Caco-2 (cell line): ENCODE data around the gene CEP41. TPM values are rescaled to one million over a fixed set of nuclear protein-coding genes. Genes with fewer than 3 reads are reported as not detected.

Source experiments
- BruUV-seq: library from RNA; stranded (reverse); fragments of 400-500 nt; replicated peaks from 2 replicates; lab custom pipeline; 2021; lab: Mats Ljungman, UMichigan
- CTCF ChIA-PET: fragments of 300-600 bp; sonication (Branson Sonifier 250); formaldehyde crosslinking; loops from one replicate; lab custom pipeline; 2022; ENCODE audit warnings: antibody characterized with exemption; lab: Charles Lee
- POLR2A ChIA-PET: fragments of 300-600 bp; sonication (Branson Sonifier 250); formaldehyde crosslinking; loops from one replicate; lab custom pipeline; 2022; ENCODE audit warnings: antibody characterized with exemption; lab: Charles Lee
- DNase-seq, 2 experiments: peaks; one replicate each; pipeline versions ENCODE4 v3.0.0 to v3.0.0-alpha.2; 2020 to 2022
- H3K27me3 ChIP-seq: replicated peaks from 2 replicates; pipeline ENCODE4 v1.6.0; 2011; ENCODE audit warnings: low read length; ENCODE audit not compliant: control insufficient read depth, insufficient read depth
- H3K36me3 ChIP-seq: 2 replicates; pipeline ENCODE4 v1.5.1; 2011; ENCODE audit warnings: low read length; ENCODE audit not compliant: control insufficient read depth, insufficient read depth
- H3K4me1 ChIP-seq: fragments of 250-450 bp; sonication (Bioruptor Pico); 2 replicates; pipeline ENCODE4 v1.5.1; 2020; ENCODE audit warnings: mild to moderate bottlenecking
- H3K4me3 ChIP-seq: 2 replicates; pipeline ENCODE4 v1.5.1; 2011; ENCODE audit warnings: low read depth, mild to moderate bottlenecking, control low read depth, low read length
- H3K9me3 ChIP-seq: fragments of 250-450 bp; sonication (Bioruptor Pico); 2 replicates; pipeline ENCODE4 v1.5.1; 2020; ENCODE audit warnings: mild to moderate bottlenecking, moderate library complexity
- H3K27ac Mint-ChIP-seq: one replicate; pipeline ENCODE4 v1.8.0; 2022; ENCODE audit warnings: mixed read lengths; ENCODE audit not compliant: unreplicated experiment
- H3K27me3 Mint-ChIP-seq: one replicate; pipeline ENCODE4 v1.8.0; 2022; ENCODE audit warnings: mixed read lengths; ENCODE audit not compliant: insufficient read depth, unreplicated experiment
- H3K36me3 Mint-ChIP-seq: one replicate; pipeline ENCODE4 v1.8.0; 2022; ENCODE audit warnings: mild to moderate bottlenecking, mixed read lengths; ENCODE audit not compliant: insufficient read depth, unreplicated experiment
- H3K4me1 Mint-ChIP-seq: one replicate; pipeline ENCODE4 v1.8.0; 2022; ENCODE audit warnings: low read depth, mixed read lengths; ENCODE audit not compliant: unreplicated experiment
- H3K4me3 Mint-ChIP-seq: one replicate; pipeline ENCODE4 v1.8.0; 2022; ENCODE audit warnings: mild to moderate bottlenecking, moderate library complexity, mixed read lengths; ENCODE audit not compliant: unreplicated experiment
- H3K9me3 Mint-ChIP-seq: one replicate; pipeline ENCODE4 v1.8.0; 2022; ENCODE audit warnings: mixed read lengths; ENCODE audit not compliant: unreplicated experiment
- intact Hi-C: fragments of 100-400 bp; cut with micrococcal nuclease; formaldehyde crosslinking; loops from one replicate; pipeline ENCODE4 v1.10.0; 2022; ENCODE audit not compliant: unreplicated experiment
- total RNA-seq: library from RNA; stranded (reverse); gene quantifications from 2 replicates; pipeline ENCODE4 v1.2.3, GENCODE V29; 2022
- TF ChIP-seq, protein P1 (sequence below), 2 experiments: fragments of 200-600 bp in 1 of 2; IDR thresholded peaks; 1 replicate in 1 of 2; 2 replicates in 1 of 2; pipeline versions ENCODE4 v1.5.1 to v1.8.0; 2011 to 2022; ENCODE audit warnings: antibody characterized with exemption in 1 of 2, control low read depth in 1 of 2, inconsistent platforms in 1 of 2, low read depth in 1 of 2, low read length in 1 of 2, mild to moderate bottlenecking in 1 of 2, moderate library complexity in 1 of 2; ENCODE audit not compliant: insufficient read depth in 1 of 2, severe bottlenecking in 1 of 2, unreplicated experiment in 1 of 2

The CEP41 gene
- total RNA-seq, 1 experiment from 2014 or later = 14.9 TPM

DNA sequence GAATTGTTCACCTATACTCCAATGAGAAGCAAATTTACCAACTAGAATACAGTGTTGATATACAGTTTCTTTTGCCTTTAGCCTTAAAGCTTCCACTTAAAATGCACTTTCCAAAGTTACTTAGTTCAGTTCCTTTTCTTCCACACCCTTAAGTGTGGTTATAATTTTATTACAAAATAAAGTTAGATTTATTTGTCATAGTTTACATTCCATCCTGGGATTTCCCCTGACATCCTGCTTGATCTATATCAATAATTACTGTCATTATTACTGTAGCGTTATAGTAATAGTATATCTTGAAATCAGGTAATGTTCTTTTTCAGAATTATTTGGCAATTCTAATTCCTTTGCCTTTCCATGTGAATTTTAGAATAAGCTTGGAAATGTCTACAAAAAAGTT, 27.8 kb upstream of the CEP41 start:
- CTCF ChIA-PET = no interaction called here
- Histone ChIP-seq H3K36me3 (no peaks in the 10 kb centered on the region), H3K9me3 (no peaks in the 10 kb centered on the region), H3K4me3 (no peak overlapping the region), H3K4me1 (no peaks in the 10 kb centered on the region), H3K27me3 (no peaks in the 10 kb centered on the region; the same call in 1 of the 2 replicates)
- intact Hi-C loops = no loop called here
- Mint-ChIP-seq H3K4me3 (no peak overlapping the region), H3K27me3 (peaks cover 6% of the 10 kb centered on the region), H3K9me3 (peaks cover 2% of the 10 kb centered on the region), H3K36me3 (no peaks in the 10 kb centered on the region), H3K27ac (no peak overlapping the region), H3K4me1 (peaks cover 7% of the 10 kb centered on the region)
- DNase-seq = no peak
- TF ChIP-seq, protein P1, sequence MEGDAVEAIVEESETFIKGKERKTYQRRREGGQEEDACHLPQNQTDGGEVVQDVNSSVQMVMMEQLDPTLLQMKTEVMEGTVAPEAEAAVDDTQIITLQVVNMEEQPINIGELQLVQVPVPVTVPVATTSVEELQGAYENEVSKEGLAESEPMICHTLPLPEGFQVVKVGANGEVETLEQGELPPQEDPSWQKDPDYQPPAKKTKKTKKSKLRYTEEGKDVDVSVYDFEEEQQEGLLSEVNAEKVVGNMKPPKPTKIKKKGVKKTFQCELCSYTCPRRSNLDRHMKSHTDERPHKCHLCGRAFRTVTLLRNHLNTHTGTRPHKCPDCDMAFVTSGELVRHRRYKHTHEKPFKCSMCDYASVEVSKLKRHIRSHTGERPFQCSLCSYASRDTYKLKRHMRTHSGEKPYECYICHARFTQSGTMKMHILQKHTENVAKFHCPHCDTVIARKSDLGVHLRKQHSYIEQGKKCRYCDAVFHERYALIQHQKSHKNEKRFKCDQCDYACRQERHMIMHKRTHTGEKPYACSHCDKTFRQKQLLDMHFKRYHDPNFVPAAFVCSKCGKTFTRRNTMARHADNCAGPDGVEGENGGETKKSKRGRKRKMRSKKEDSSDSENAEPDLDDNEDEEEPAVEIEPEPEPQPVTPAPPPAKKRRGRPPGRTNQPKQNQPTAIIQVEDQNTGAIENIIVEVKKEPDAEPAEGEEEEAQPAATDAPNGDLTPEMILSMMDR (IDR thresholded peaks at IDR 0.05; ENCODE audit: insufficient read depth in 1 of 2, low read depth in 1 of 2, low read length in 1 of 2, severe bottlenecking in 1 of 2, unreplicated experiment in 1 of 2) = no peak
- POLR2A ChIA-PET = no interaction called here
- BruUV-seq = no TSS peak

DNA sequence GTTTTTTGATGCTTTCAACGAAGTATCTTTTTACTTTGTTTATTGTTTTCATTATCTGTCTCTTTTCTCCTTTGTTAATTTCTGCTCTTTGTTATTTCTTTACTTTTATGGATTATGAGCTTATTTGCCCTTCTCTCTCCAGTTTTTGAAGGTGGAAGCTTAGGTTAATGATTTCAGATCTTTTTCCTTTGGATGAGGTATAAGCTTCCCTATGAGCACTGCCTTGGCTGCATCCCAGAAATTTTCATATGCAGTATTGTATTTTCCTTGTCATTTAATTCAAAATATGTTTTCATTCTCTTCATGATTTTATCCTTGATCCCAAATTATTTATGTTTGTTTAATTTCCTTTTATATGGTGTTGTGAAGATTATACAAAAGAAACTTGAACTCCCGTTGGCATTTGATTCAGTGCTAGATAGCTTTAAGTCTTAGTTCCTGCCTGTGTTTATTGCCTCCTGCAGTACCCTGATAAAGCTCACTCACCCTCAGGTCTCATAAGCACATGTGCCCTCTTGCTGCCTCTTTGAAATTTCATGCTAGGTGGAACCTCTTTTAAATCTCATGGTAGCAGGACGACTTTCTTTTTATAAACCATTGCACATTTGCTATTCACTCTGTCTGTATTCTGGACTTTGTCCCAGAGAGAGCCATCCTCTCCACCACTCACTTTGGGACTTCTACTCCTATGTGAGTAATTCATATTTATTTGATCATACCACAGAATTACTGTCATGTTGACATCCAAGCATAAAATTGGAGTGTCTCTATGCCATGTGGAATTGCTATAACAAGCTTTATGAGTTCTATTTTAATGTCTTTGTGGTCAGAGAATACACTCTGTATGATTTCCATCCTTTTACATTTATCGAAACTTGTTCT, 23.0 kb upstream of the CEP41 start:
- Mint-ChIP-seq H3K4me1 (peaks cover 12% of the 10 kb centered on the region), H3K27me3 (peaks cover 3% of the 10 kb centered on the region), H3K36me3 (no peaks in the 10 kb centered on the region), H3K9me3 (peaks cover 14% of the 10 kb centered on the region), H3K27ac (no peak overlapping the region), H3K4me3 (no peak overlapping the region)
- H3K9me3 ChIP-seq = peaks cover 5% of the 10 kb centered on the region; the same call in 1 of the 2 replicates
- intact Hi-C loops = no loop called here
- TF ChIP-seq, protein P1 (IDR thresholded peaks at IDR 0.05; ENCODE audit: insufficient read depth in 1 of 2, low read depth in 1 of 2, low read length in 1 of 2, severe bottlenecking in 1 of 2, unreplicated experiment in 1 of 2) = no peak
- DNase-seq = no peak
- no peaks in the 10 kb centered on the region; the same call in 1 of the 2 replicates for H3K27me3 ChIP-seq
- POLR2A ChIA-PET = no interaction called here
- no peaks in the 10 kb centered on the region for H3K36me3 ChIP-seq
- CTCF ChIA-PET = no interaction called here
- no TSS peak for BruUV-seq
- no peaks in the 10 kb centered on the region for H3K4me1 ChIP-seq
- no peak overlapping the region for H3K4me3 ChIP-seq

DNA sequence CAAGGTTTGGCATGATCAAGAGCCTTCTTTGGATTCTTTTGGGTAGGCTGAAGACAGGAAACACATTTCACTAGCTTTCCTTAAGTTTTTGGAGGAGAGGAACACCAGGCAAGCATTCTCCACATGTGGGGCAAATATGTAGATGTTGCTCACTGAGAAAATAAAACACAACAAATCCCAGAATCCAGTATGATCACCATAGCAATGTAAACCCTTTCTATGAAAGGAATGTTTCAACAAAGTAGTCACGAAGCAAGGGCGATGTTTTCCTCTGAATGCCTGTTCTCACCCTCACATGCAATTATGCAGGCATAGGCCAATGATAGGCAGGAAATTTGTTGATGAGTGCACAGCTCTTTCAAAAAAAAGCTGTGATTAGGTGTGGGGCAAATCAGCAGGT, 20.5 kb upstream of the CEP41 start:
- H3K4me1 Mint-ChIP-seq = peaks cover 12% of the 10 kb centered on the region
- BruUV-seq = no TSS peak
- no peak for DNase-seq
- Histone ChIP-seq H3K27me3 (no peaks in the 10 kb centered on the region), H3K9me3 (peaks cover 5% of the 10 kb centered on the region; the same call in 1 of the 2 replicates), H3K4me1 (no peaks in the 10 kb centered on the region), H3K36me3 (no peaks in the 10 kb centered on the region), H3K4me3 (no peak overlapping the region)
- intact Hi-C loops = no loop called here
- CTCF ChIA-PET = no interaction called here
- no peaks in the 10 kb centered on the region for H3K36me3 Mint-ChIP-seq
- TF ChIP-seq, protein P1 (IDR thresholded peaks at IDR 0.05; ENCODE audit: insufficient read depth in 1 of 2, low read depth in 1 of 2, low read length in 1 of 2, severe bottlenecking in 1 of 2, unreplicated experiment in 1 of 2) = no peak
- POLR2A ChIA-PET = no interaction called here
- H3K9me3 Mint-ChIP-seq = peaks cover 23% of the 10 kb centered on the region
- no peak overlapping the region for H3K27ac Mint-ChIP-seq
- H3K4me3 Mint-ChIP-seq = no peak overlapping the region
- H3K27me3 Mint-ChIP-seq = no peaks in the 10 kb centered on the region
